ENCODE data around the gene FMN1. TPM values are rescaled to one million over a fixed set of nuclear protein-coding genes. Genes with fewer than 3 reads are reported as not detected.
A peak's percentile ranks its signal among the peaks of the same experiment; 100 is the strongest.

The FMN1 gene
- total RNA-seq, 1 experiment from 2014 or later = 3.9 TPM

DNA sequence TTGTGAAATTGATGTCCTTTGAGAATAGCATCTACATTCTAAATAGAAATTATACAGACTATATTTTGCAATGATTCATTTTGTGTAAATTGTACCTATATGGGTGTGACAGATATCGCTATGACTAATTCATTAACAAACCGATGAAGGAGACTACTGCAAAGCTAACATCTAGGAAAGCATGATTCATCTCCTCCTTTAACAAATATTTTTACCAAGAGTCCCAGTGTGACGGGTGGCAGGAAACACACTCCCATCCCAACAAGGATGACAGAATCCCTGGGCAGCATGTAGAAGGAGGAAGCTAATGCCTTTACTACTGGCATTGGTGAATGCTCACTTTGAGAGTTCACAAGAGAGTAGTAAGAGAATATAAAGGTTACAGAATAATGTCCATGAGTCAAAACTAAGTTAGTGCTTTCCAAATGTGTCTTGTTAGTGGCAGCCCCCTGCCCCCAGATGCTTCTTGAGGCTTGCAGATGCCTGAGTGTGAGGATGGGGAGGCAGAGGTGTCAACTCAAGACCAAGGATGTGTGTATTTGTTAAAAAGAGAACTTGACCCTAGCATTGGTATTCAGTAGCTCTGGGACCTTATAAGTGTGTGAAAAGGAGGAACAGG, 180.6 kb downstream of the FMN1 start:
- intact Hi-C loops (cut with micrococcal nuclease; ENCODE audit: unreplicated experiment) (no loop called here), in situ Hi-C loops (cut with HindIII; ENCODE audit: low pct_unique_long_range_greater_than_20kb, low sequenced_read_pairs) (no loop called here)
- TF ChIP-seq, protein P1, sequence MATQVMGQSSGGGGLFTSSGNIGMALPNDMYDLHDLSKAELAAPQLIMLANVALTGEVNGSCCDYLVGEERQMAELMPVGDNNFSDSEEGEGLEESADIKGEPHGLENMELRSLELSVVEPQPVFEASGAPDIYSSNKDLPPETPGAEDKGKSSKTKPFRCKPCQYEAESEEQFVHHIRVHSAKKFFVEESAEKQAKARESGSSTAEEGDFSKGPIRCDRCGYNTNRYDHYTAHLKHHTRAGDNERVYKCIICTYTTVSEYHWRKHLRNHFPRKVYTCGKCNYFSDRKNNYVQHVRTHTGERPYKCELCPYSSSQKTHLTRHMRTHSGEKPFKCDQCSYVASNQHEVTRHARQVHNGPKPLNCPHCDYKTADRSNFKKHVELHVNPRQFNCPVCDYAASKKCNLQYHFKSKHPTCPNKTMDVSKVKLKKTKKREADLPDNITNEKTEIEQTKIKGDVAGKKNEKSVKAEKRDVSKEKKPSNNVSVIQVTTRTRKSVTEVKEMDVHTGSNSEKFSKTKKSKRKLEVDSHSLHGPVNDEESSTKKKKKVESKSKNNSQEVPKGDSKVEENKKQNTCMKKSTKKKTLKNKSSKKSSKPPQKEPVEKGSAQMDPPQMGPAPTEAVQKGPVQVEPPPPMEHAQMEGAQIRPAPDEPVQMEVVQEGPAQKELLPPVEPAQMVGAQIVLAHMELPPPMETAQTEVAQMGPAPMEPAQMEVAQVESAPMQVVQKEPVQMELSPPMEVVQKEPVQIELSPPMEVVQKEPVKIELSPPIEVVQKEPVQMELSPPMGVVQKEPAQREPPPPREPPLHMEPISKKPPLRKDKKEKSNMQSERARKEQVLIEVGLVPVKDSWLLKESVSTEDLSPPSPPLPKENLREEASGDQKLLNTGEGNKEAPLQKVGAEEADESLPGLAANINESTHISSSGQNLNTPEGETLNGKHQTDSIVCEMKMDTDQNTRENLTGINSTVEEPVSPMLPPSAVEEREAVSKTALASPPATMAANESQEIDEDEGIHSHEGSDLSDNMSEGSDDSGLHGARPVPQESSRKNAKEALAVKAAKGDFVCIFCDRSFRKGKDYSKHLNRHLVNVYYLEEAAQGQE (IDR thresholded peaks at IDR 0.05; ENCODE audit: insufficient read depth in 1 of 2, low read depth in 2 of 2, low read length in 1 of 2) = no peak
- ChIA-PET POLR2A (no interaction called here), CTCF (interaction anchor here (0.6 kb wide), 1 partner anchor 11 kb away, joined by 3 read pairs; no protein-coding TSS in a partner anchor)
- Histone ChIP-seq H3K27ac (ENCODE audit: low read length) (no peak overlapping the region), H3K27me3 (ENCODE audit: control insufficient read depth, insufficient read depth, low read length) (no peaks in the 10 kb centered on the region), H3K4me3 (ENCODE audit: low read depth in 2 of 2, low read length in 2 of 2) (no peak overlapping the region), H3K4me1 (ENCODE audit: control insufficient read depth, insufficient read depth, low read length) (no peaks in the 10 kb centered on the region), H3K9me3 (ENCODE audit: control insufficient read depth, insufficient read depth, low read depth, low read length) (peaks cover 4% of the 10 kb centered on the region; the same call in 1 of the 2 replicates), H3K36me3 (ENCODE audit: control insufficient read depth, insufficient read depth, low read length) (no peaks in the 10 kb centered on the region)
- ATAC-seq (peak; percentile 83), DNase-seq (ENCODE audit: low read depth, low spot score) (peak; percentile 80)
- no TSS peak for BruUV-seq (replicated peaks)

GRCh38 chr15:33011976-33012375, 182.5 kb downstream of the FMN1 start:
- BruUV-seq (replicated peaks) = no TSS peak
- Histone ChIP-seq H3K27ac (ENCODE audit: low read length) (no peak overlapping the region), H3K4me3 (ENCODE audit: low read depth in 2 of 2, low read length in 2 of 2) (no peak overlapping the region), H3K9me3 (ENCODE audit: control insufficient read depth, insufficient read depth, low read depth, low read length) (peaks cover 4% of the 10 kb centered on the region; the same call in 1 of the 2 replicates), H3K27me3 (ENCODE audit: control insufficient read depth, insufficient read depth, low read length) (no peaks in the 10 kb centered on the region), H3K36me3 (ENCODE audit: control insufficient read depth, insufficient read depth, low read length) (no peaks in the 10 kb centered on the region), H3K4me1 (ENCODE audit: control insufficient read depth, insufficient read depth, low read length) (no peaks in the 10 kb centered on the region)
- intact Hi-C loops (cut with micrococcal nuclease; ENCODE audit: unreplicated experiment) = no loop called here
- no peak for DNase-seq (ENCODE audit: low read depth, low spot score)
- CTCF ChIA-PET = no interaction called here
- POLR2A ChIA-PET = no interaction called here
- in situ Hi-C loops (cut with HindIII; ENCODE audit: low pct_unique_long_range_greater_than_20kb, low sequenced_read_pairs) = no loop called here
- TF ChIP-seq SIN3A (IDR thresholded peaks at IDR 0.05; ENCODE audit: borderline replicate concordance, insufficient read depth, low read depth, low read length) = no peak
- no peak for TF ChIP-seq CTCF (IDR thresholded peaks at IDR 0.05)
- ATAC-seq = no peak

- no TSS peak for BruUV-seq (replicated peaks)
- CTCF ChIA-PET = no interaction called here
- POLR2A ChIA-PET = no interaction called here
- H3K4me3 ChIP-seq (ENCODE audit: low read depth in 2 of 2, low read length in 2 of 2) = no peak overlapping the region
- in situ Hi-C loops (cut with HindIII; ENCODE audit: low pct_unique_long_range_greater_than_20kb, low sequenced_read_pairs) (no loop called here), intact Hi-C loops (cut with micrococcal nuclease; ENCODE audit: unreplicated experiment) (loop anchor here (5.0 kb wide), 1 partner anchor 47 kb away; no protein-coding TSS in a partner anchor)
- no peak for ATAC-seq
- H3K27ac ChIP-seq (ENCODE audit: low read length) = no peak overlapping the region
- peaks cover 4% of the 10 kb centered on the region; the same call in 1 of the 2 replicates for H3K9me3 ChIP-seq (ENCODE audit: control insufficient read depth, insufficient read depth, low read depth, low read length)
- no peak for DNase-seq (ENCODE audit: low read depth, low spot score)
- TF ChIP-seq TCF7L2 (IDR thresholded peaks at IDR 0.05; ENCODE audit: low read depth, low read length) (no peak), CTCF (IDR thresholded peaks at IDR 0.05) (no peak), SIN3A (IDR thresholded peaks at IDR 0.05; ENCODE audit: borderline replicate concordance, insufficient read depth, low read depth, low read length) (no peak), POLR2AphosphoS5 (IDR thresholded peaks at IDR 0.05; ENCODE audit: low read depth, low read length) (no peak)
- TF ChIP-seq, protein P1 (IDR thresholded peaks at IDR 0.05; ENCODE audit: insufficient read depth in 1 of 2, low read depth in 2 of 2, low read length in 1 of 2) = no peak
- H3K4me1 ChIP-seq (ENCODE audit: control insufficient read depth, insufficient read depth, low read length) = no peaks in the 10 kb centered on the region
- no peaks in the 10 kb centered on the region for H3K36me3 ChIP-seq (ENCODE audit: control insufficient read depth, insufficient read depth, low read length)
- no peaks in the 10 kb centered on the region for H3K27me3 ChIP-seq (ENCODE audit: control insufficient read depth, insufficient read depth, low read length)
Measured at GRCh38 chr15:33009603-33010002, 184.9 kb downstream of the FMN1 start.
